ENCODE measurements around the gene CPLANE2.
"Not testable (repeated sequence)": the region's sequence is repeated elsewhere in the genome, so short reads cannot be mapped to it uniquely, and the experiment has no call there.

CPLANE2 gene

DNA sequence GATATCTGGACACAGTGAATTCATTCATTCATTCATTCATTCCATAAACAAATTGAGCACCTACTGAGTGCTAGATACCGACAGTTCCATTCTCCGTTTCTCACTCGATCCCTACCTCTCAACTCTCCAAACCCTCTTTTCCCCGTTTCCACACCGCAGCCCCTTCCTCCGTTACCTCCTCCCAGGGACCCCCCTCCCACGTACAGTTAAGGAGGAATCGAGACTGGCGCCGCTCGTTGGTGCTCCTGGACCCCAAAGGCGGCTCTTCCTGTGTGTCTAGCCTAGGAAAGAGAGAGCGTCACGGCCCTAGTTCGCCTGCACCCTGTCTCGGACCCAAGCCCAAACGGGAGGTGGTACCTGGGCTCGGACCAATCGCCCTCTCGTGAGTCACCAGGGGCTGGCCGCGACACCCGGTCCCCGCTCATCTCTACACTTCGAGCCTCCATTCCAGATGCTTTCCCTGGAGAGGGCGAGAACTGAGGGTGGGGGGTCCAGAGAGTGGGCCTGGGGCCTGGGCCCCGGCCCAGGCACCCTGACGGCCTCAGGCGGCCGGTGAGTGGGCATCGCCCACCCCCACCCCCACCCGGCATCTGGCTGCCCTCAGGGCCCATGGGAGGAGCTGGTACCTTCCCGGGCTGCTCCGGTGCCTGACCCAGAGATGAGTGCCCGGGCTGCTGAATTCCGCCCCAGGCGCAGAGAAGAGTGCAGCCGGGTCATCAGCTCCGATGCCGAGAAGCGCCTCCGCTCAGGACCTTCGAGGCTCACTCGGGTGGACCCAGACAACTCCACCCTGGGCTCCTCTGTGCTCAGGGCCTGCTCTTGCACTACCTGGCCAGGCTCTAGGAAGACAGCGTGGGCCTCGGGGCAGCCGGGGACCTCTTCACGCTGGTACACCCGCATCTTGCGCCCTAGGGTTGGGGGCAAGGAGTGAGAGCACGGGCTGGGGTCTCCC, 29.4 kb downstream of the CPLANE2 start:
- no peak for DNase-seq

GRCh38 chr1:16206547-16207317, 30.3 kb downstream of the CPLANE2 start:
- DNase-seq = peak; percentile 88

GRCh38 chr1:16205891-16206546, 31.0 kb downstream of the CPLANE2 start:
- no peak for DNase-seq

GRCh38 chr1:16205334-16205671, 31.7 kb downstream of the CPLANE2 start:
- no peak for DNase-seq

DNA sequence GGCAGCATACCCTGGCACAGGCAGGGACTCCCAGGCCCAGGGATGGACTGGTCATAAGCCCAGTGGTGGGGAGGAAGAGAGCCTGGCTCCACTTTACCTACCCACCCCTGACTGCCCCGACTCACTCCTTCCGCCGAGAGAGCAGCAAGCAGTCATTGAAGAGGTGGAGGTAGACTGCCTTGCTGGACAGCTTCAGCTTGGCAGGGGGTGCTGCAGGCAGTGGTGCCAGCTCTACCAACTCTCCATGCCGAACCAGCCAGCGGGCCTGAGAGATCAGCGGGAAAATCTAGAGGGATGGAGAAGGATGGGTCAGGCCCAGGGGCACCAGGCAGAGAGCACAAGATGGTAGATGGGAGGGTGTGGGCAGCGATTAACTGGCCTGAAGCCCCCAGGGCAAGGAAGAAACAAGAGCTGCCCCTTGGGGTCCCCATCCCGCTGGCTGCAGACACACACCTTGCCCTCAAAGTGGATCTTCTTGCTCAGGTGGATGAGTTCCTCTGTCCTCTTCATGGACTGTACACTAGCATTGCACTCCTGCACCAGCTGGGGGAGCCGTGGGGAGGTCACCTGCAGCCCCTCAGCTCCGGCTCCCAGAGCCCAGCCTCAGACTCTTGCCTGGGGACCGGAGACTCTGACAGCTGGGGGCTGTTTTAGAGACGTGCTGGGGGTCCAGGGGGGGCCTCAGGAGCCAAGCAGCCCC, 32.2 kb downstream of the CPLANE2 start:
- DNase-seq = peak; percentile 48

DNA sequence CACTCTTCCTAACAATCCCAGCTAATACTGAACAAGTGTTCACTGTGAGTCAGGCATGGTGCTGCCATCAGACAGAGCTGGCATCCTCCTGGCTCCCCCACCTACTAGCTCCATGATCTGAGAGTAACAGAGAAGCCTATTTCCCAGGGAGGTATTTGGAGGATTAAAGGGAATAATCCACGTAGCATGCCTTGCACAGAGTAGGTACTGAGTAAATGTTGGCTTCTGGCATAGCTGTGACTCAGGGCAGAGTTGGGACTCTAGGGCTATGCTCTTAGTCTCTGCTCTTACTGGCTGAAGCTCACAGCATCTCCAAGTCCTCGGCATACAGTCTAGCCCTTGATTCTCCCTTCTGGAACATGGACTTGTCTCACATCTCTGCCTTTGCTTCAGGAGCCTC, 32.8 kb downstream of the CPLANE2 start:
- DNase-seq = no peak

DNA sequence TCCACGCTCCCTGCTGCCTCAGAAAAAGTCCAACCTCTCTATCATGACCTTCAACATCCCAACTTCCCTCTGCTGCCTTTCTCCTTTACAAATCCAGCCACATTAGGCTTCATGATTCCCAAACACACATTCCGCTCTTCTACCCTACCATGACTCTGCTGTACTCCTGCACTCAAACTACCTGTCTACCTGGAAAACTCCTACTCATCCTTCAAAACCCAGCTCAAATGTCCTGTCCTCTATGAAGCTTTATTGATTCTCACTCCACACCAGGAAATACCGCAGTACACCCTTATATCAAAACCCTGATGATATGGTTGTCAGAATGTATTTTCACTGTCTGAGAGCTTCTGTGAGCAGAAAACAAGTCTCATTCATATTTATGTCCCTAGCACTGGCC, 33.4 kb downstream of the CPLANE2 start:
- no peak for DNase-seq

- DNase-seq = no peak
These were observed 34.4 kb downstream of the CPLANE2 start for GRCh38 chr1:16202281-16203210.

GRCh38 chr1:16199700-16200099, 37.3 kb downstream of the CPLANE2 start:
- DNase-seq = no peak

GRCh38 chr1:16199157-16199501, 37.9 kb downstream of the CPLANE2 start:
- DNase-seq = no peak

- DNase-seq = no peak
These were observed 38.4 kb downstream of the CPLANE2 start for GRCh38 chr1:16198444-16199156.

GRCh38 chr1:16196874-16197273, 40.1 kb downstream of the CPLANE2 start:
- DNase-seq = no peak

DNA sequence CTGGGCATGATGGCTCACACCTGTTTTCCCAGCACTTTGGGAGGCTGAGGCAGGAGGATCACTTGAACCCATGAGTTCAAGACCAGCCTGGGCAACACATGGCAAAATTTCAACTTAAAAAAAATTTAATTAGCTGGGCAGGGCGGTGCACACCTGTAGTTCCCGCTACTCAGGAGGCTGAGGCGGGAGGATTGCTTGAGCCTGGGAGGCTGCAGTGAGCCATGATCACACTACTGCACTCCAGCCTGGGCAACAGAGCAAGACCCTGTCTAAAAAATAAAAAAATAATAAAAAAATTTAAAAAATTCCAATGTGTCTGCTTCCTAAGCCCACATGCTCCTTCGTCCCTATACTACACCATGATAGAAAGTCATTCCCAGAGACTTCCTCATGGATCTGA, 40.8 kb downstream of the CPLANE2 start:
- DNase-seq = not testable (repeated sequence)

DNA sequence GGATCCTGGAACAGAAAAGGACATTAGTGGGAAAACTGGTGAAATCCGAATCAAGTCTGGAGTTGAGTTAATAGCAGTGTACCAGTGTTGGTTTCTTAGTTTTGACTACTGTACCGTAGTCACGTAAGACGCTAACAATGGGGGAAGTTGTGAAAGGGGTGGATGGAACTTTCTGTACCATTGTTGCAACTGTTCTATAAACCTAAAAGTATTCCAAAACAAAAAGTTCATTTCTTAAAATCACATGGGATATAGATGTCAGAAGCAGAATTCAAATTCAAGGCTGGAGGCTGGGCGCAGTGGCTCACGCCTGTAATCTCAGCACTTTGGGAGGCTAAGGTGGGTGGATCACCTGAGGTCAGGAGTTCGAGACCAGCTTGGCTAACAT, 41.5 kb downstream of the CPLANE2 start:
- no peak for DNase-seq

DNA sequence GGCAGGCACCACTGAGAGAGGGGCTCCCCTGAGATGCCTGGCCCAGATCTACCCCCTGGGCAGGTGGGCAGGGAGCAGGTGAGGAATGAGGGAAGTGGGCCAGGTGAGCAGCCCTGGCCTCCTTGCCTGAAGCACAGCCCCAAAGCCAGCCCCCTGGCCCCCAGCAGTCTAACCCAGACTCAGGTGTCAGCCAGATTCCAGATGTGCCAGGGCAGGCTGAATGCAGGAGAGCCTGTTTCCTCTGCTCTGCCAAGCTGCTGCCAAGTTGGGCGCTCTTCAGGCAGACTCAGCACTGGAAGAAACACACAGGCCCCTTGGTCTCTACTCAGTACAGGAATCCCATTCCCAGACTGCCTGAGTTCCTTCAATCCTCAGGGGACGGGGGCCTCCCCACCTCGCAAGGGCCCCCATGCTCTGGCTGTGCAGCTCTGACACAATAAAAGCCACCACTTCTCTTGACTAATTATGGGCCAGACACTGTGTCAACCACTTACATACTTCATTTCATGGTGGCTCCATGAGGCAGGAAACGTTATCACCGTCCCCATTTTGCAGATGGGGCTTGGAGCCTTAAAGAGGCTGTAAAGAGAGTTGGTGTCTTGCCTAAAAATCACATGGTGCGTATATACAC, 45.0 kb downstream of the CPLANE2 start:
- no peak for DNase-seq

GRCh38 chr1:16191309-16191708, 45.7 kb downstream of the CPLANE2 start:
- DNase-seq = no peak

DNA sequence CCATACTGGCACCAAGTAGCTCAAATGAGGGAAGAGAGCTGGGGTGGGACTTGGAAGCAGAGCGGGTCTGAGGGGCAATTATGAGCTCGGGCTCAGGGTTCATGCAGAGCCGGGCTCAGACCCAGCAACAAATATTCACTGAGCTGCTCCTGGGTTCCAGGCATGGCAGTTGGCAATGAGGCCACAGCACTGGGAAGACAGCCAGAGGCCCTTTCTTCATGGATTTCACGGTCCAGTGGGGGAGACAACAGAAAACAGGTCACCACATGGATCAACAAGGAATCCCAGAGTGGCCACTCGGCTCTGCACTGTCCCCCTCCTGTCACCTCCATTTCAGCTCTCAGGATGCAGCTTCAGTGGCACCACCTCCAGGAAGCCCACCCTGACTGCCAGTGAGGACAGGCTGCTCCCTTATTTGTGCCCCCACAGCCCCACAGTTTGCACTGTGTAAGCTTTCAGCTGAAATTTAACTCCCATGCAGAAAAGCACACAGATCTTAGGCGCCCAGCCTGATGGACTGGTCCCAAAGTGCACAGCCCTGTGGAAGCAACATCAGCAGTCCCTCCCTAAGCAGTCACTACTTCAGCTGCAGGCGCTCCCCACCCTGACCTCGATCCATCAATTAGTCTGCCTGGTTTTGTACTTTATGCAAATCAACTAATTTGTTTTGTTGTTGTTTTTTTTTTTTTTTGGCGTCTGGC, 46.9 kb downstream of the CPLANE2 start:
- no peak for DNase-seq

- no peak for DNase-seq
These were observed 48.0 kb downstream of the CPLANE2 start for GRCh38 chr1:16189003-16189402.

DNA sequence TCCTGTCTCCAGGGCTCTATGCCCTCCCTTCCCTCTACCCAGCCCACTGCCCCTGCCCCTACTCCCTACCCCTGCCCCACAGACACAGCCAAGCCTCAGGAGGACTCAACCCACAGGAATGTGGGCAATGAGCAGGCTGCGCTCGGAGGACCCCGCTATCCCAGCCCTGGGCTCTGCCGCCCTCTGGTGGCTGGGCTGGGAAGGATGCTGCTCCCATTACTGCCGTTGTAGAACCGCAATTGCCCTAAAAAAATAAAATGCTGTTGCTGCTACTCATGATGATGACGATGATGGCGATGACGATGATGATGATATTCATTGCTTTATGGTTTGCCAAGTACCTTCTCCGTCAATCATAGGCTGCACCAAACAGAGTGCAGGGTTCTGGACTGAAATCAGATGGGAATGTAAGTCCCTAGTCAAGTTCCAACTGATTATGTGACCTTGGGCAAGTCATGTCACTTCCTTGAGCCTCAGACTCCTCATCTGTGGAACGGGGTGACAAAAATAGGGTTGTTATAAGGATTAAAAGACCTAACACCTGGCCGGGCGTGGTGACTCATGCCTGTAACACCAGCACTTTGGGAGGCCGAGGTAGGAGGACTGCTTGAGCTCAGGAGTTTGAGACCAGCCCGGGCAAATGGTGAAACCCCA, 49.1 kb downstream of the CPLANE2 start:
- DNase-seq = peak; percentile 74
